ENCODE measurements around the gene LAMC3.

DNA sequence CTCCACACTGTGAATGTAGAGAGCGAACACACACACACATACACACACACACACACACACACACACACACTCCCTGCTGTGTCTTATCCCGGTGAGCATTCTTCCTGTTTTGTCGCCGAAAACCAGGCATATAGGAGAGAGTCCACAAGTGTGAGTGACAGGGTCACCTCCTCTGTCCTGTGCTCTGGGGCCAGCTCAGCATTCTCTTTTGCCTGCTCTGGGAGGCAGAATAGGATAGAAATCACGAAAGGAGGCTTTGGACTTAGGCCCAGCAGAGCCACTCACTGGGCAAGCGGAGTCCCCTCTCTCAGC, 3.0 kb downstream of the LAMC3 start:
- TF ChIP-seq, protein P1, sequence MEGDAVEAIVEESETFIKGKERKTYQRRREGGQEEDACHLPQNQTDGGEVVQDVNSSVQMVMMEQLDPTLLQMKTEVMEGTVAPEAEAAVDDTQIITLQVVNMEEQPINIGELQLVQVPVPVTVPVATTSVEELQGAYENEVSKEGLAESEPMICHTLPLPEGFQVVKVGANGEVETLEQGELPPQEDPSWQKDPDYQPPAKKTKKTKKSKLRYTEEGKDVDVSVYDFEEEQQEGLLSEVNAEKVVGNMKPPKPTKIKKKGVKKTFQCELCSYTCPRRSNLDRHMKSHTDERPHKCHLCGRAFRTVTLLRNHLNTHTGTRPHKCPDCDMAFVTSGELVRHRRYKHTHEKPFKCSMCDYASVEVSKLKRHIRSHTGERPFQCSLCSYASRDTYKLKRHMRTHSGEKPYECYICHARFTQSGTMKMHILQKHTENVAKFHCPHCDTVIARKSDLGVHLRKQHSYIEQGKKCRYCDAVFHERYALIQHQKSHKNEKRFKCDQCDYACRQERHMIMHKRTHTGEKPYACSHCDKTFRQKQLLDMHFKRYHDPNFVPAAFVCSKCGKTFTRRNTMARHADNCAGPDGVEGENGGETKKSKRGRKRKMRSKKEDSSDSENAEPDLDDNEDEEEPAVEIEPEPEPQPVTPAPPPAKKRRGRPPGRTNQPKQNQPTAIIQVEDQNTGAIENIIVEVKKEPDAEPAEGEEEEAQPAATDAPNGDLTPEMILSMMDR (IDR thresholded peaks at IDR 0.05) = no peak
- TF ChIP-seq POLR2AphosphoS5 (IDR thresholded peaks at IDR 0.05) (no peak), POLR2A (IDR thresholded peaks at IDR 0.05) (no peak)

Data from stomach (tissue), 4 donors.